Panc1 (cell line): ENCODE data around the gene STRIP1. TPM values are rescaled to one million over a fixed set of nuclear protein-coding genes. Genes with fewer than 3 reads are reported as not detected.

Experiments
- ATAC-seq: fragments of 200-7000 bp; cut with Tn5 transposase; 2 replicates; pipeline ENCODE4 v1.9.1; 2020; ENCODE audit warnings: mild to moderate bottlenecking, moderate library complexity
- BruUV-seq: library from RNA; stranded (reverse); fragments of 400-500 nt; replicated peaks from 2 replicates; lab custom pipeline; 2021; lab: Mats Ljungman, UMichigan
- CTCF ChIA-PET: fragments of 300-600 bp; sonication (Branson Sonifier 250); formaldehyde crosslinking; loops from one replicate; lab custom pipeline; 2022; ENCODE audit warnings: antibody characterized with exemption; lab: Charles Lee
- POLR2A ChIA-PET: fragments of 300-600 bp; sonication (Branson Sonifier 250); formaldehyde crosslinking; loops from one replicate; lab custom pipeline; 2022; ENCODE audit warnings: antibody characterized with exemption; lab: Charles Lee
- DNase-seq: peaks from one replicate; pipeline ENCODE4 v3.0.0-alpha.2; 2010; ENCODE audit warnings: low read depth, low spot score
- H3K27ac ChIP-seq: 2 replicates; pipeline ENCODE4 v1.5.1; 2011; ENCODE audit warnings: mild to moderate bottlenecking, low read length, inconsistent platforms
- H3K27me3 ChIP-seq: fragments of 200-500 bp; sonication (Bioruptor generic); 2 replicates; pipeline ENCODE4 v1.6.0; 2014; ENCODE audit warnings: low read length, inconsistent platforms; ENCODE audit not compliant: control insufficient read depth, insufficient read depth
- H3K36me3 ChIP-seq: fragments of 200-500 bp; sonication (Bioruptor generic); 2 replicates; pipeline ENCODE4 v1.5.1; 2014; ENCODE audit warnings: inconsistent platforms, mild to moderate bottlenecking, low read length, moderate library complexity; ENCODE audit not compliant: control insufficient read depth, insufficient read depth
- H3K4me1 ChIP-seq: 2 replicates; pipeline ENCODE4 v1.5.1; 2011; ENCODE audit warnings: inconsistent platforms, mild to moderate bottlenecking, low read length, moderate library complexity; ENCODE audit not compliant: control insufficient read depth, insufficient read depth
- H3K4me3 ChIP-seq, 2 experiments: 2 replicates each; pipeline ENCODE4 v1.5.1; 2011 to 2012; ENCODE audit warnings: low read depth in 2 of 2, low read length in 2 of 2, mild to moderate bottlenecking in 2 of 2, inconsistent platforms in 1 of 2, moderate library complexity in 1 of 2
- H3K9me3 ChIP-seq: fragments of 200-500 bp; sonication (Bioruptor generic); 2 replicates; pipeline ENCODE4 v1.5.1; 2014; ENCODE audit warnings: low read depth, mild to moderate bottlenecking, inconsistent platforms, low read length, moderate library complexity; ENCODE audit not compliant: control insufficient read depth, insufficient read depth
- CTCF ChIP-seq: fragments of 450-650 bp; IDR thresholded peaks from 2 replicates; pipeline ENCODE4 v1.5.1; 2017; ENCODE audit warnings: mild to moderate bottlenecking
- POLR2AphosphoS5 ChIP-seq: IDR thresholded peaks from 2 replicates; pipeline ENCODE4 v1.6.1; 2012; ENCODE audit warnings: mild to moderate bottlenecking, low read depth, low read length, moderate library complexity
- REST ChIP-seq, 2 experiments: IDR thresholded peaks; 2 replicates each; pipeline ENCODE4 v1.6.1; 2011 to 2012; ENCODE audit warnings: low read depth in 2 of 2, control low read depth in 1 of 2, low read length in 1 of 2, mild to moderate bottlenecking in 1 of 2, moderate library complexity in 1 of 2; ENCODE audit not compliant: insufficient read depth in 1 of 2
- SIN3A ChIP-seq: IDR thresholded peaks from 2 replicates; pipeline ENCODE4 v1.6.1; 2012; ENCODE audit warnings: low read depth, mild to moderate bottlenecking, low read length, moderate library complexity, borderline replicate concordance; ENCODE audit not compliant: insufficient read depth
- TCF7L2 ChIP-seq: IDR thresholded peaks from 2 replicates; pipeline ENCODE4 v1.6.1; 2011; ENCODE audit warnings: mild to moderate bottlenecking, low read depth, low read length, inconsistent platforms
- in situ Hi-C: cut with HindIII; loops from 2 replicates; pipeline ENCODE4 v1.10.0; 2016; ENCODE audit warnings: low sequenced_read_pairs, low pct_unique_long_range_greater_than_20kb
- intact Hi-C: fragments of 100-400 bp; cut with micrococcal nuclease; formaldehyde crosslinking; loops from one replicate; pipeline ENCODE4 v1.10.0; 2022; ENCODE audit not compliant: unreplicated experiment
- total RNA-seq: library from RNA; stranded (reverse); gene quantifications from one replicate; pipeline ENCODE4 v1.2.1, GENCODE V29; 2021; ENCODE audit not compliant: unreplicated experiment

Gene STRIP1
- total RNA-seq, 1 experiment from 2014 or later = 26.1 TPM

DNA sequence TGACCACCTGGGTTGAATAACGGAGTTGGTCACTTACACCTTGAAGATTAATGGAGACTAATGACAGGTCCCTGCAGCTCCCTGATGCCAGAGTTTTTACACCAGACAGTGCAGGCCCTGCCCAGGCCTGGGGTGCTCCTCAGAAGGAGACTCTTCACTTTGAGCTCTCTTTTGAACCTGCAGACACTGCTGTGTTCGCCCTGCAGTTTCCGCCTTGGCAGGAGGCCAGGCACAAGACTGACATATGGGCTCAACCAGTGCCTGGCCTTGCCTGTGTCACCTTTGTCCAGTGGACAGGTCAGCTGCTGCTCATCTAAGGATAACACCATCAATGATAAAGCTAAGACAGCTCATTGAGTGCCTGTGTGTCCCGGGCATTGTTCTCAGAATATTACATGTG lies 5.2 kb downstream of the STRIP1 start:
- DNase-seq (no peak), ATAC-seq (no peak)
- POLR2A ChIA-PET = interaction anchor here (0.6 kb wide), 1 partner anchor 13 kb away, joined by 8 read pairs; no protein-coding TSS in a partner anchor
- CTCF ChIA-PET = interaction anchor here (0.7 kb wide), 1 partner anchor 77 kb away, joined by 6 read pairs; no protein-coding TSS in a partner anchor
- no peaks in the 10 kb centered on the region for H3K9me3 ChIP-seq
- H3K4me3 ChIP-seq = no peak overlapping the region
- H3K4me1 ChIP-seq = no peaks in the 10 kb centered on the region; the same call in 1 of the 2 replicates
- H3K36me3 ChIP-seq = peaks cover 16% of the 10 kb centered on the region
- in situ Hi-C loops (no loop called here), intact Hi-C loops (no loop called here)
- no peak overlapping the region for H3K27ac ChIP-seq
- no peaks in the 10 kb centered on the region for H3K27me3 ChIP-seq
- BruUV-seq = no TSS peak
- TF ChIP-seq TCF7L2 = no peak
- TF ChIP-seq REST (IDR thresholded peaks at IDR 0.05; ENCODE audit: insufficient read depth in 1 of 2, low read depth in 2 of 2, low read length in 1 of 2) = no peak
- TF ChIP-seq POLR2AphosphoS5 = no peak
- no peak for TF ChIP-seq CTCF
- no peak for TF ChIP-seq SIN3A

DNA sequence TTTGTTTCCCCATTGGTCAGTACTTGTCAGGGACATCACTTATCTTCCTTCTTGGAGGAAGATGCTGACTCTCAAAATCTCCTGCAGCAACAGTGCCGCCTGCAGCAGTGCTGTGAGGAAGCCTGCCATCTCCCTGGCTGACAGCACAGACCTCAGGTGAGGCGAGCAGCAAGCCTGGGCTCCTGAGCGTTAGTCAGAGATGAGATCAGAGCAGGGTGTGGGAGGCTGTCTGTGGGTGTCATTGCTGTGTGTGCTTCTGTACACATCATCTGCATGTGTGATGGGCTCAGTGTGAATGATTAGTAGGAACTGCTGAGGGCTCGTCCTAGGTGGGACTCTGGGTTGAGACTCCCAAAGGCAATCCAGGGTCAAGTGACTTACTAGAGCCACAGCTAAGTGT lies 6.1 kb downstream of the STRIP1 start:
- no TSS peak for BruUV-seq
- ChIA-PET CTCF (no interaction called here), POLR2A (no interaction called here)
- Histone ChIP-seq H3K9me3 (no peaks in the 10 kb centered on the region), H3K36me3 (peaks cover 17% of the 10 kb centered on the region), H3K27me3 (no peaks in the 10 kb centered on the region), H3K4me1 (no peaks in the 10 kb centered on the region; the same call in 1 of the 2 replicates), H3K27ac (no peak overlapping the region), H3K4me3 (no peak overlapping the region)
- intact Hi-C loops = no loop called here
- in situ Hi-C loops = no loop called here
- TF ChIP-seq SIN3A (no peak), CTCF (no peak), REST (IDR thresholded peaks at IDR 0.05; ENCODE audit: insufficient read depth in 1 of 2, low read depth in 2 of 2, low read length in 1 of 2) (no peak), POLR2AphosphoS5 (no peak), TCF7L2 (no peak)
- DNase-seq = no peak
- no peak for ATAC-seq
